Globus pallidus (tissue), 1 donor: ENCODE measurements around the gene MCEE.
"Not testable (repeated sequence)": the region's sequence is repeated elsewhere in the genome, so short reads cannot be mapped to it uniquely, and the experiment has no call there.

Experiments
- DNase-seq: peaks from one replicate; pipeline ENCODE4 v3.0.0-alpha.2; 2015; ENCODE audit warnings: low spot score

Gene MCEE

GRCh38 chr2:71126957-71127356 lies 3.1 kb downstream of the MCEE start:
- no peak for DNase-seq

GRCh38 chr2:71125506-71126294 lies 4.3 kb downstream of the MCEE start:
- no peak for DNase-seq

DNA sequence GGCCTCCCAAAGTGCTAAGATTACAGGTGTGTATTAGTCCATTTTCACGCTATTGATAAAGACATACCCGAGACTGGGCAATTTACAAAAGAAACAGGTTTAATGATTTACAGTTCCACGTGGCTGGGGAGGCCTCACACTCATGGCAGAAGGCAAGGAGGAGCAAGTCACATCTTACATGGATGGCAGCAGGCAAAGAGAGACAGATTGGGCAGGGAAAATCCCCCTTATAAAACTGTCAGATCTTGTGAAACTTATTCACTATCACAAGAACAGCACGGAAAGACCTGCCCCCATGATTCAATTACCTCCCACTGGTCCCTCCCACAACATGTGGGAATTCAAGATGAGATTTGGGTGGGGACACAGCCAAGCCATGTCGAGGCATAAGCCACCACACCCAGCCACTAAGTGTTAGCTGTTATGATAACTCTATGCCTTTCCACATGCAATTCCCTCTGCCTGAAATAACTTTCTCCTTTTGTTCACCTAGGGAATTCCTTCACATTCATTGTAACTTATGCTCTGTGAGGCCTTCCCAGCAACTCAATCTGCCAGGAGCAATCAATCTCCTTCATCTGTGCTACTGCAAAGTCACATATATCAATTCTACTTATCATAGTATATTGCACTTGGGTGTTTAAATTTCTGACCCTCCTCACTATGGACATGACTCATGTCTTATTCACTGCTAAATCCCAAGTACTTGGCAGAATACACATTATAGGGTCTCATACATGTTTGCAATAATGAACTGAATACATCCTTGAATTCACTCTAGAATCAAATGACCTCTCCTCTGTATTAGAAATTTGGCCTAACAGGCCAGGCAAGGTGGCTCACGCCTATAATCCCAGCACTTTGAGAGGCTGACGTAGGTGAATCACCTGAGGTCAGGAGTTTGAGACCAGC lies 7.4 kb downstream of the MCEE start:
- DNase-seq, result no peak

- no peak for DNase-seq
Observed at GRCh38 chr2:71121479-71121878, 8.6 kb downstream of the MCEE start.

DNA sequence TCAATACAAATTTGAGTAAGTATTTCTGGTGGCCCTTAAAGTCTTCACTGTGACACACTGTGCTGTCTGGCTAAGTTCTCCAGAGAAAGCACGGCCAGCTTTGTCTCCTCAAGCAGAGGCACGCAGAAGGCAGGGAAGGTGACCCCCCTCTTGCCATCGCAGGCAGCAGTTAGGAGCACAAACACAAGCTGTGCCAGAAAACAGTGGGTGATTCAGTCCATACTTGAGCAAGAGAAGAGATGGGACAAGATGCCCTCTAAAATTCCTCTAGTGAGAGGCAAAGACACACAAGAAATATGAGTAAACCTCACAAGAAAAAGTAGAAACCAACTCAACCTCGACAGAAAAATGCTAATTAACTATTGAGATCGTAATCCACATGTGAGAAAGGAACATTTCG lies 9.8 kb downstream of the MCEE start:
- DNase-seq, result no peak

GRCh38 chr2:71117063-71117462 lies 13.0 kb downstream of the MCEE start:
- DNase-seq, result no peak

DNA sequence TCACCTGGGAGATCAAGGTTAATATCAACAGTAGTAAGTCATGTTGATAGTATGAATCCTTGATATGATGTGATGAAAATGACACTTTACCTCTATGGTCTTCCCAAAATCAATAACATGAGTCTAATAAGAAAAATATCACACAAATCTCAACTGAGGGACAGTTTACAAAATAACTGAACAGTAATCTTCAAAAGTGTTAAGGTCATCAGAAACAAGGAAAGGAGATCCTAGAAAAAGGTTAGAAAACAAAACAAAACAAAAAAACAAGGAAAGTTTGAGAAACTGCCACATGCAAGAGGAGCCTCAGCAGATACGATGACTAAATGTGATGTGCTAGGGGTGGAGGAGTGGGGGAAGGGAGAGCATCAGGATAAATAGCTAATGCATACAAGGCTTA lies 16.2 kb downstream of the MCEE start:
- no peak for DNase-seq

- DNase-seq, result no peak
Observed at GRCh38 chr2:71108091-71108490, 21.9 kb downstream of the MCEE start.

GRCh38 chr2:71106463-71106862 lies 23.6 kb downstream of the MCEE start:
- not testable (repeated sequence) for DNase-seq

DNA sequence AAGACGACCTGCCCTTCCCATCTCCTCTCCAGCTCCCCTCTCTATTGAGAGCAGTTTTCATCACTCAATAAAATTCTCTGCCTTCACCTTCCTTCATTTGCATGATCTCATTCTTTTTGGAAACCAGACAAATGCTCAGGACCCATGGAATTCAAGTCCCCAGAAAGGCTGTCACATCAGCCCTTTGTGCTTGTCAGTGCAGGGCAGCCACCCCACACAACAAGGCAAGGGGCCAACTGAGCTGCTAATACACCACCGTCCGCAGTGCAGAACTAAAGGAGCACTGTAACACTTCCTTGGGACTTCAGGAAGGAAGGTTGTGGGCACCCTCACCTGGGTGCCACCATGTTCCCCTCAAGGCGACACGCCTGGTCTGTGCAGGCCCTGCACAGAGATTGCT lies 26.2 kb downstream of the MCEE start:
- no peak for DNase-seq

DNA sequence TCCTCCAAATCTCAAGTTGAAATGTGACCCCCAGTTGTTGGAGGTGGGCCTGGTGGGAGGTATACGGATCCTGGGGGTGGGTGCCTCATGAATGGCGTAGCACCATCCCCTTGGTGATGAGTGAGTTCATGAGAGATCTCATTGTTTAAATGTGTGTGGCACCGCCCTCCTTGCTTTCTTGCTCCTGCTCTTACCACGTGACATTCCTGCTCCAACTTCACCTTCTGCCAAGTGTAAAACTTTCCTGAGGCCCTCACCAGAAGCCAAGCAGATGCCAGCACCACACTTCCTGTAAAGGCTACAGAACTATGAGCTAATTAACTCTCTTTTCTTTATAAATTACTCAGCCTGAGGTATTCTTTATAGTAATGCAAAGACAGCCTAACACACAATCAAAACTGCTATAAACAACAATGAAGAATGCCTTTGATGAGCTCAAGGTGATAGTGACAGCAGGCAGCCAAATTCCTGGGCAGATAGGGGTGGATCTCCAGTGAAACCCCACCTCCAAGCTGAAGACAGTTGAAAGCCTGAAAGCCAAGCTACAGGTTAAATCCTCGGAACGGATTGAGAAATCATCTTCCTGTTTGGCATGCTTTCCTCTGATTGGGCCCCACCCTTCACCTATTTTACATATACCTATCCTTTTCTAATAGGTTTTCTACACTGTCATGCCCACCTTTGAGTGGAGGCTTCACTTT lies 26.9 kb downstream of the MCEE start:
- no peak for DNase-seq

GRCh38 chr2:71101656-71102055 lies 28.4 kb downstream of the MCEE start:
- DNase-seq, result no peak

GRCh38 chr2:71100195-71100964 lies 29.6 kb downstream of the MCEE start:
- DNase-seq, result peak; percentile 26

DNA sequence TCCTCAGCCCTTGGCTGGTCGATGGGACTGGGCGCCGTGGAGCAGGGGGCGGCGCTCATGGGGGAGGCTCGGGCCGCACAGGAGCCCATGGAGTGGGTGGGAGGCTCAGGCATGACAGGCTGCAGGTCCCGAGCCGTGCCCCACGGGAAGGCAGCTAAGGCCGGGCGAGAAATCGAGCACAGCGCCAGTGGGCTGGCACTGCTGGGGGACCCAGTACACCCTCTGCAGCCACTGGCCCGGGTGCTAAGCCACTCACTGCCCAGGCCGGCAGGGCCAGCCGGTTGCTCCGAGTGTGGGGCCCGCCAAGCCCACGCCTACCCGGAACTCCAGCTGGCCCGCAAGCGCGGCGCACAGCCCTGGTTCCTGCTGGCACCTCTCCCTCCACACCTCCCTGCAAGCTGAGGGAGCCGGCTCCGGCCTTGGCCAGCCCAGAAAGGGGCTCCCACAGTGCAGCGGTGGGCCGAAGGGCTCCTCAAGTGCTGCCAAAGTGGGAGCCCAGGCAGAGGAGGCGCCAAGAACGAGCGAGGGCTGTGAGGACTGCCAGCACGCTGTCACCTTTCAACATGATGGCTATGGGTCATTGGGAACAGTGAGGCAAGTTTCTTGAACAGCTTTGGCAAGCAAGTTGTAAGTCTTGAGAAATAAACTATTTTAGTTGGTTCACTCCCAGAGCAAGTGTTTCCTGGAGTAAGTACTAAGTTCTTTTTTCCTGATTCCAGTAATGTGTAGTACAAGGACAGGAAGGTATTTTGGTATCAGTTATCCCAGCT lies 37.4 kb downstream of the MCEE start:
- DNase-seq, result not testable (repeated sequence)

DNA sequence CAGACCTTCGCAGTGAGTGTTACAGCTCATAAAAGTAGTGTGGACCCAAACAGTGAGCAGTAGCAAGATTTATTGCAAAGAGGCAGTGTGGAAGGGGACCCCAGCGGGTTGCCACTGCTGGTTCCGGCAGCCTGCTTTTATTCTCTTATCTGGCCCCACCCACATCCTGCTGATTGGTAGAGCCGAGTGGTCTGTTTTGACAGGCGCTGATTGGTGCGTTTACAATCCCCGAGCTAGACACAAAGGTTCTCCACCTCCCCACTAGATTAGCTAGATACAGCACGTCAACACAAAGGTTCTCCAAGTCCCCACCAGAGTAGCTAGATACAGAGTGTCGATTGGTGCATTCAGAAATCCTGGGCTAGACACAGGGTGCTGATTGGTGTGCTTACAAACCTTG lies 38.2 kb downstream of the MCEE start:
- DNase-seq, result not testable (repeated sequence)

GRCh38 chr2:71089475-71089874 lies 40.6 kb downstream of the MCEE start:
- DNase-seq, result not testable (repeated sequence)

- DNase-seq, result not testable (repeated sequence)
Observed at GRCh38 chr2:71085325-71086003, 44.6 kb downstream of the MCEE start.

DNA sequence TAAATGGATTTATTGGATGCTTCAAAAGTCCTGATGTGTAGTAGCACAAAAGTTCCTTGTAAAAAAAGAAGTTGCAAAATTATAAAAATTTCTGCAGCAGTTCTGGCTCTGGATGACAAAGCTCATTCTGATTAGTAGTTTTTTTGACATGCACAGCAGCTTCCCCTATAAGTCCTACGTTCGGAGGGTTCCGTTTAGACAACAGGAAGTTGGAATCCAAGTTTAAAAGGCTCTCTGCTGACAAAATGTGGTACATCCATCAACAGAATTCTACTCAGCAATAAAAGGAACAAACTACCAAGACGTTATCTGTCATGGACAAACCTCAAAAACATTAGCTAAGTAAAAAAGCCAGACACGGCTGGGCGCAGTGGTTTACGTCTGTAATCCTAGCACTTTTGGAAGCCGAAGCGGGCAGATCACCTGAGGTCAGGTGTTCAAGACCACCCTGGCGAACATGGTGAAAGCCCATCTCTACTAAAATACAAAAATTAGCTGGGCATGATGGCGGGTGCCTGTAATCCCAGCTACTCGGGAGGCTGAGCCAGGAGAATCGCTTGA lies 46.2 kb downstream of the MCEE start:
- DNase-seq, result not testable (repeated sequence)

DNA sequence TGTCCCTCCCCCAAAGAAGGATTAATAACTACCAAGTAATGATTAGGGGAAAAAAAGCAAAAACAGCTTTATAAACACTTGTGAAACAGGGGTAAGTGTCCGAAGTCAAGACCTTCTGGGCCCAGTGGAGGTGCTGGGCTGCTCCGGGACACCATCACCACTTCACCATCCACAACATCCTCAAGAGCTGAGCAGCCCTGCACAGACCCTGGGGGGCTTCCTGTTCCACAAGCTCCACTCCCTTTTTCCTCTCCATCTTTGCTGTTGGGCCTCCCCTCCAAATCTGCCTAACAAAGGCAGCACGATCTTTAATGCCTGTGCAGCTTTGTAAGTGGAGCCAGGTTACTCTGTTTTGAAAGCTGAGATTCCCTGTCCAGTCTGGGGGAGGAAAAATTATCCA lies 46.7 kb downstream of the MCEE start:
- not testable (repeated sequence) for DNase-seq
